HG03097 (cell line): Measurements from ENCODE around the gene MOV10.
A peak's percentile ranks its signal among the peaks of the same experiment; 100 is the strongest.

ENCODE experiments used
- ATAC-seq: cut with Tn5 transposase; IDR thresholded peaks from one replicate; pipeline ENCODE4 v1.9.1; 2021; ENCODE audit not compliant: unreplicated experiment, low FRiP score

Gene MOV10

GRCh38 chr1:112674986-112675727 is 698 bp downstream of the MOV10 start:
- peak; percentile 23 for ATAC-seq

- ATAC-seq: no peak
Measured at GRCh38 chr1:112675728-112676381, 1.4 kb downstream of the MOV10 start.

- ATAC-seq: no peak
Measured at GRCh38 chr1:112676543-112676942, 2.1 kb downstream of the MOV10 start.

GRCh38 chr1:112677501-112677900 is 3.0 kb downstream of the MOV10 start:
- no peak for ATAC-seq

GRCh38 chr1:112678605-112679004 is 4.1 kb downstream of the MOV10 start:
- ATAC-seq: no peak

- no peak for ATAC-seq
Measured at GRCh38 chr1:112685913-112686312, 11.5 kb downstream of the MOV10 start.

GRCh38 chr1:112686417-112686816 is 12.0 kb downstream of the MOV10 start:
- no peak for ATAC-seq

- ATAC-seq: no peak
Measured at GRCh38 chr1:112686835-112687234, 12.4 kb downstream of the MOV10 start.

- no peak for ATAC-seq
Measured at GRCh38 chr1:112687361-112687760, 12.9 kb downstream of the MOV10 start.

GRCh38 chr1:112687785-112688496 is 13.5 kb downstream of the MOV10 start:
- ATAC-seq: no peak

- ATAC-seq: no peak
Measured at GRCh38 chr1:112688781-112689193, 14.3 kb downstream of the MOV10 start.

- ATAC-seq: no peak
Measured at GRCh38 chr1:112689196-112689841, 14.9 kb downstream of the MOV10 start.

- no peak for ATAC-seq
Measured at GRCh38 chr1:112689842-112690237, 15.4 kb downstream of the MOV10 start.

GRCh38 chr1:112692681-112693080 is 18.2 kb downstream of the MOV10 start:
- ATAC-seq: no peak

- no peak for ATAC-seq
Measured at GRCh38 chr1:112693821-112694220, 19.4 kb downstream of the MOV10 start.

- no peak for ATAC-seq
Measured at GRCh38 chr1:112694363-112694929, 20.0 kb downstream of the MOV10 start.

GRCh38 chr1:112695276-112695675 is 20.8 kb downstream of the MOV10 start:
- no peak for ATAC-seq

GRCh38 chr1:112696578-112697314 is 22.3 kb downstream of the MOV10 start:
- ATAC-seq: no peak

GRCh38 chr1:112697781-112698201 is 23.3 kb downstream of the MOV10 start:
- ATAC-seq: no peak
